ENCODE results near the gene IFNGR1. TPM values are rescaled to one million over a fixed set of nuclear protein-coding genes. Genes with fewer than 3 reads are reported as not detected.

The IFNGR1 gene
- total RNA-seq, 1 donor from 2014 or later, result 38.3 TPM

GRCh38 chr6:137191670-137192069, 27.5 kb downstream of the IFNGR1 start:
- Mint-ChIP-seq H3K36me3 (ENCODE audit: low read depth, unreplicated experiment) (no peaks in the 10 kb centered on the region), H3K27me3 (ENCODE audit: low read depth, unreplicated experiment) (peaks cover under 1% of the 10 kb centered on the region), H3K4me3 (ENCODE audit: unreplicated experiment) (no peak overlapping the region), H3K9me3 (ENCODE audit: unreplicated experiment) (peaks cover 11% of the 10 kb centered on the region), H3K27ac (ENCODE audit: unreplicated experiment) (no peak overlapping the region), H3K4me1 (ENCODE audit: low read depth, unreplicated experiment) (no peaks in the 10 kb centered on the region)
- Histone ChIP-seq H3K4me1 (ENCODE audit: insufficient read depth, low read length) (no peaks in the 10 kb centered on the region), H4K20me1 (ENCODE audit: insufficient read depth, low read length) (no peaks in the 10 kb centered on the region), H3K9ac (ENCODE audit: low read length) (no peak overlapping the region), H3K36me3 (ENCODE audit: insufficient read depth, low read length) (no peaks in the 10 kb centered on the region), H3K27me3 (ENCODE audit: insufficient read depth, low read length) (no peaks in the 10 kb centered on the region), H3K27ac (ENCODE audit: low read depth, low read length) (no peak overlapping the region), H3K79me2 (ENCODE audit: insufficient read depth, low read length) (no peaks in the 10 kb centered on the region), H3K4me3 (ENCODE audit: insufficient read depth, low read depth, low read length) (no peak overlapping the region), H3K9me3 (ENCODE audit: insufficient read depth, low read depth, low read length) (peaks cover 4% of the 10 kb centered on the region), H2AFZ (ENCODE audit: low read depth, low read length) (no peak overlapping the region), H3K4me2 (ENCODE audit: low read length) (no peak overlapping the region)
- DNase-seq (ENCODE audit: low read depth) (no peak), FAIRE-seq (no peak)
- no peak for TF ChIP-seq EZH2 (IDR thresholded peaks at IDR 0.05; ENCODE audit: insufficient read depth, low read length)
- no peak for TF ChIP-seq CTCF (IDR thresholded peaks at IDR 0.05; ENCODE audit: insufficient read depth, low read depth, low read length)

GRCh38 chr6:137191236-137191635, 27.9 kb downstream of the IFNGR1 start:
- Histone ChIP-seq H2AFZ (ENCODE audit: low read depth, low read length) (no peak overlapping the region), H3K4me2 (ENCODE audit: low read length) (no peak overlapping the region), H3K9ac (ENCODE audit: low read length) (no peak overlapping the region), H3K27ac (ENCODE audit: low read depth, low read length) (no peak overlapping the region), H3K27me3 (ENCODE audit: insufficient read depth, low read length) (no peaks in the 10 kb centered on the region), H3K4me3 (ENCODE audit: insufficient read depth, low read depth, low read length) (no peak overlapping the region), H3K4me1 (ENCODE audit: insufficient read depth, low read length) (no peaks in the 10 kb centered on the region), H4K20me1 (ENCODE audit: insufficient read depth, low read length) (no peaks in the 10 kb centered on the region), H3K36me3 (ENCODE audit: insufficient read depth, low read length) (no peaks in the 10 kb centered on the region), H3K79me2 (ENCODE audit: insufficient read depth, low read length) (no peaks in the 10 kb centered on the region), H3K9me3 (ENCODE audit: insufficient read depth, low read depth, low read length) (peaks cover 4% of the 10 kb centered on the region)
- Mint-ChIP-seq H3K9me3 (ENCODE audit: unreplicated experiment) (peaks cover 12% of the 10 kb centered on the region), H3K27ac (ENCODE audit: unreplicated experiment) (no peak overlapping the region), H3K4me1 (ENCODE audit: low read depth, unreplicated experiment) (no peaks in the 10 kb centered on the region), H3K4me3 (ENCODE audit: unreplicated experiment) (no peak overlapping the region), H3K27me3 (ENCODE audit: low read depth, unreplicated experiment) (peaks cover 2% of the 10 kb centered on the region), H3K36me3 (ENCODE audit: low read depth, unreplicated experiment) (no peaks in the 10 kb centered on the region)
- FAIRE-seq, result no peak
- TF ChIP-seq EZH2 (IDR thresholded peaks at IDR 0.05; ENCODE audit: insufficient read depth, low read length), result no peak
- no peak for TF ChIP-seq CTCF (IDR thresholded peaks at IDR 0.05; ENCODE audit: insufficient read depth, low read depth, low read length)
- DNase-seq (ENCODE audit: low read depth), result no peak

GRCh38 chr6:137190583-137191094, 28.5 kb downstream of the IFNGR1 start:
- no peak for FAIRE-seq
- H3K27ac Mint-ChIP-seq (ENCODE audit: unreplicated experiment), result no peak overlapping the region
- H3K27me3 Mint-ChIP-seq (ENCODE audit: low read depth, unreplicated experiment), result peaks cover 2% of the 10 kb centered on the region
- DNase-seq (ENCODE audit: low read depth), result no peak
- H2AFZ ChIP-seq (ENCODE audit: low read depth, low read length), result no peak overlapping the region
- peaks cover 4% of the 10 kb centered on the region for H3K9me3 ChIP-seq (ENCODE audit: insufficient read depth, low read depth, low read length)
- H3K27me3 ChIP-seq (ENCODE audit: insufficient read depth, low read length), result no peaks in the 10 kb centered on the region
- no peaks in the 10 kb centered on the region for H3K36me3 ChIP-seq (ENCODE audit: insufficient read depth, low read length)
- H3K79me2 ChIP-seq (ENCODE audit: insufficient read depth, low read length), result no peaks in the 10 kb centered on the region
- H3K4me1 ChIP-seq (ENCODE audit: insufficient read depth, low read length), result no peaks in the 10 kb centered on the region
- no peak overlapping the region for H3K4me3 ChIP-seq (ENCODE audit: insufficient read depth, low read depth, low read length)
- H4K20me1 ChIP-seq (ENCODE audit: insufficient read depth, low read length), result no peaks in the 10 kb centered on the region
- H3K9me3 Mint-ChIP-seq (ENCODE audit: unreplicated experiment), result peaks cover 14% of the 10 kb centered on the region
- no peak for TF ChIP-seq CTCF (IDR thresholded peaks at IDR 0.05; ENCODE audit: insufficient read depth, low read depth, low read length)
- TF ChIP-seq EZH2 (IDR thresholded peaks at IDR 0.05; ENCODE audit: insufficient read depth, low read length), result no peak
- H3K36me3 Mint-ChIP-seq (ENCODE audit: low read depth, unreplicated experiment), result no peaks in the 10 kb centered on the region
- no peak overlapping the region for H3K27ac ChIP-seq (ENCODE audit: low read depth, low read length)
- no peak overlapping the region for H3K4me3 Mint-ChIP-seq (ENCODE audit: unreplicated experiment)
- H3K4me1 Mint-ChIP-seq (ENCODE audit: low read depth, unreplicated experiment), result no peaks in the 10 kb centered on the region
- H3K4me2 ChIP-seq (ENCODE audit: low read length), result no peak overlapping the region
- no peak overlapping the region for H3K9ac ChIP-seq (ENCODE audit: low read length)
